NB4 (cell line): ENCODE data around the gene CDH15.
"Not testable (repeated sequence)": the region's sequence is repeated elsewhere in the genome, so short reads cannot be mapped to it uniquely, and the experiment has no call there.

Experiments used
- DNase-seq: peaks from one replicate; pipeline ENCODE4 v3.0.0; 2010; ENCODE audit warnings: low read depth
- H3K4me3 ChIP-seq: one replicate; pipeline ENCODE4 v1.5.1; 2011; ENCODE audit warnings: mild to moderate bottlenecking, low read depth, low read length, moderate library complexity
- CTCF ChIP-seq: IDR thresholded peaks from one replicate; pipeline ENCODE4 v1.5.1; 2012; ENCODE audit warnings: low read depth, low read length
- MAX ChIP-seq: IDR thresholded peaks from 2 replicates; pipeline ENCODE4 v1.6.1; 2011; ENCODE audit warnings: low read depth, low read length
- MYC ChIP-seq: IDR thresholded peaks from 2 replicates; pipeline ENCODE4 v1.6.1; 2011; ENCODE audit warnings: low read depth, low read length
- POLR2A ChIP-seq: IDR thresholded peaks from 2 replicates; pipeline ENCODE4 v1.6.1; 2011; ENCODE audit warnings: mild to moderate bottlenecking; ENCODE audit not compliant: insufficient read length; ENCODE audit errors: extremely low read depth

The CDH15 gene

GRCh38 chr16:89233678-89234490 lies 62.3 kb downstream of the CDH15 start:
- TF ChIP-seq CTCF (no peak), MYC (no peak), MAX (no peak), POLR2A (no peak)
- DNase-seq, result no peak
- no peak overlapping the region for H3K4me3 ChIP-seq

DNA sequence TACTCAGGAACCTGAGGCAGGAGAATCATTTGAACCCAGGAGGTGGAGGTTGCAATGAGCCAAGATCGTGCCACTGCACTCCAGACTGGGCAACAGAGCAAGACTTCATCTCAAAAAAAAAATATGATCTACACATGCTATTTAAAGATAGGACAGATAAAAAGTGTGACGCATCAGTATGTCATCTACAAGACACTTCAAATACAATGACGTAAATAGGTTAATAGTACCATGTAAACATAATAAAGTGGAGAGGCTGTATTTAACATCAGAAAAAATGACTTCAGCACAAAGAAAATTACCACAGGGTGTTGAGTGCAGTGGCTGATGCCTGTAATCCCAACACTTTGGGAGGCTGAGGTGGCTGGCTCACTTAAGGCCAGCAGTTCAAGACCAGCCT lies 66.2 kb downstream of the CDH15 start:
- H3K4me3 ChIP-seq, result no peak overlapping the region
- TF ChIP-seq CTCF, result no peak
- TF ChIP-seq MYC, result no peak
- TF ChIP-seq POLR2A, result no peak
- no peak for TF ChIP-seq MAX
- DNase-seq, result no peak

- TF ChIP-seq MAX (peak; percentile 27; the same call in 1 of the 2 replicates), MYC (no peak; the same call in 1 of the 2 replicates), POLR2A (peak; percentile 90), CTCF (no peak)
- H3K4me3 ChIP-seq, result peak overlapping the region; percentile 72
- peak; percentile 93 for DNase-seq
These were observed 69.8 kb downstream of the CDH15 start for GRCh38 chr16:89241187-89242007.

DNA sequence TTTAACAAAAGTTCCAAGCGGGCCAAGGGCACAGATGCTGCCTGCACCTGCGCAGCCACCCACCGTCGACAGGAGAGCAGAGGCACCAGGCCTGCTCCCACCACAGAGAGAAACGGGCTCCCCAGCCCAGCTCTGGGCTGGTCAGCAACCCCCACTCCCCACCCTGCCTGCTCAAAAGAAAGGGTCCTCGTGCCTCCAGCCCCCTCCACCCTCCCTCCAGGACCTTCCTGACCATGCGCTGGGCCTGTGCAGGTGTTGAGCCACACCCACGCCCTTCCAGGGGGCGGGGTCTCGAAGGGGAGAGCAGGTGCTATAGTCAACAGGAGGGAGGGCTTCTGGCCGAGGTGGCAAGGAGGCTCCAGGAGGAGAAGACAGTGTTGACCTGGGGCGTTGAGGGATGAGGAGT lies 71.2 kb downstream of the CDH15 start:
- DNase-seq, result no peak
- no peak for TF ChIP-seq POLR2A
- no peak for TF ChIP-seq CTCF
- TF ChIP-seq MYC, result no peak
- no peak for TF ChIP-seq MAX
- no peak overlapping the region for H3K4me3 ChIP-seq

- no peak for DNase-seq
- H3K4me3 ChIP-seq, result no peak overlapping the region
- no peak for TF ChIP-seq POLR2A
- no peak for TF ChIP-seq MAX
- no peak for TF ChIP-seq CTCF
- TF ChIP-seq MYC, result no peak
These were observed 72.1 kb downstream of the CDH15 start for GRCh38 chr16:89243664-89244063.

DNA sequence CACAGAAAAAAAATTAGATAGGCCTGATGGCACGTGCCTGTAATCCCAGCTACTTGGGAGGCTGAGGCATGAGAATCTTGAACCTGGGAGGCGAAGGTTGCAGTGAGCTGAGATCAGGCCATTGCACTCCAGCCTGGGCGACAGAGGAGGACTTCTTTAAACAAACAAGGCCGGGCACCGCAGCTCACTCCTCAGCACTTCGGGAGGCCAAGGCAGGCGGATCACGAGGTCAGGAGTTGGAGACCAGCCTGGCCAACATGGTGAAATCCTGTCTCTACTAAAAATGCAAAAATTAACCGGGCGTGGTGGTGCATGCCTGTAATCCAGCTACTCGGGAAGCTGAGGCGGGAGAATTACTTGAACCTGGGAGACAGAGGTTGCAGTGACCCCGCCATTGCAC lies 72.7 kb downstream of the CDH15 start:
- not testable (repeated sequence) for DNase-seq, H3K4me3 ChIP-seq
